Stimulated activated CD4-positive, alpha-beta T cell treated with anti-CD3 and anti-CD28 coated beads, TNF-alpha, amount 100 ng/mL, for 24 hours (primary cell): ENCODE measurements around the gene DRD2.

Source experiments
- DNase-seq, 3 experiments: peaks; one replicate each; pipeline ENCODE4 v3.0.0-alpha.2; 2020; ENCODE audit warnings: low read depth in 3 of 3

The DRD2 gene

GRCh38 chr11:113400631-113401230 lies 74.5 kb downstream of the DRD2 start:
- no peak for DNase-seq

DNA sequence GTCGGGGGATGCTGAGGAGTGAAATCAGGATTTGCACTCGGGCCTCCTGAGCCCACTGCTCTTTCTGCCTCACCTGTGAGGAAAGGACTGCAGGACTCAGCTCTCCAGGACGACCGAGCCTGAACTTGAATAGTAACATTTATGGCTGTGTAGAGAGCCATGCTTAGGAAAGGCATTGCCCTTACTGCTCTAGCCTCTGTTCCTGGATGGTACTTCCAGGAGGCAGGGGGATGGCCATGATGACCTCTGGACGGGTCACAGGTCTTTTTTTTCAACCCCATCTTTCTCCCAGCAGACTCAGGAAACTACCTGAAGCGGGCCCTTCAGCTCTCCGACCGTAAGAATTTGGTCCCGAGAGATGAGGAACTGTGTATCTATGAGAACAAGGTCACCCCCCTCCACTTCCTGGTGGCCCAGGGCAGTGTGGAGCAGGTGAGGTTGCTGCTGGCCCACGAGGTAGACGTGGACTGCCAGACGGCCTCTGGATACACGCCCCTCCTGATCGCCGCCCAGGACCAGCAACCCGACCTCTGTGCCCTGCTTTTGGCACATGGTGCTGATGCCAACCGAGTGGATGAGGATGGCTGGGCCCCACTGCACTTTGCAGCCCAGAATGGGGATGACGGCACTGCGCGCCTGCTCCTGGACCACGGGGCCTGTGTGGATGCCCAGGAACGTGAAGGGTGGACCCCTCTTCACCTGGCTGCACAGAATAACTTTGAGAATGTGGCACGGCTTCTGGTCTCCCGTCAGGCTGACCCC lies 76.3 kb downstream of the DRD2 start:
- DNase-seq = no peak

- DNase-seq = no peak
Observed at GRCh38 chr11:113397821-113398220, 77.4 kb downstream of the DRD2 start.

GRCh38 chr11:113397212-113397611 lies 78.0 kb downstream of the DRD2 start:
- DNase-seq = no peak

DNA sequence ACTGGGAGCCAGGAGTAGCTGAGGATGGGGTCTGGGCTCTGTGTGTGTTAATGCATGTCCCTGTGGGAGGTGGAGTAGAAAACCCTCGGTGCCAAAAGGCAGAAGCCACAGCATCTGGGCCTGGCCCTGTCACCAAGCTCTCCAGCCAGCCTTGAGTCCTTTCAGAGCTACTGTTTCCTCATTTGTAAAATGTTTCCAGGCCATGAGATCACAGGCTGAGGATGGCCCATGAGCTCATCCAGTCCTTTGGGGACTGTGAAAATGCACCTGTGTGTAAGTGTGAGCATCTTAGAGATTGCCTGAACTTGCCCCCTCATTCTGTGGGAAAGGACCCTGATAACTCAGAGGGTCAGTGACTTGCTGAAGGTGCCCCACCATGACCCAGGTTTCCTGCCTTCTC lies 78.5 kb downstream of the DRD2 start:
- DNase-seq = no peak

DNA sequence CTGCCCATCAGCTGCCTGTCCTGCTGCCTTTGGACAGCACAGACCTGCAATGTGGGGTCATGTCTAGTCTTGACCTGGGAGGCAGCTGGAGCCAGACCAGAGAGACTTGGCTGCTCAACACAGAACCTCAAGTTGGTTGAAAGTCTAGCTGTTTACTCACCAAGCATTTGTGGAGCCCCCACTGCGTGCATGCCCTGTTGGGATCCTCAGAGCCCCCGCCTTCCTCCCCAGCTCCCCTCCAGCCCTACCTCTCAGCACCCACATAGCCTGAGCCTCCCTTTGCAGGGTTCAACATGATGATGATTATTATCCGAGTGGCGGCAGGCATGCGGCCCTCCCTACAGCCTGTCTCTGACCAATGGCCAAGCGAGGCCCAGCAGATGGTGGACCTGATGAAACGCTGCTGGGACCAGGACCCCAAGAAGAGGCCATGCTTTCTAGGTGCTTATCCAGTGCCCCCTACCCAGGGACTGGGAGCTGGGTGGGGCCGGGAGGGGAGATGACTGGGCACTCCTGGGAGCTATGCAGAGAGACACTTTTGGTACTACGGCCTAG lies 79.3 kb downstream of the DRD2 start:
- no peak for DNase-seq

- DNase-seq = no peak
Observed at GRCh38 chr11:113394919-113395318, 80.3 kb downstream of the DRD2 start.

DNA sequence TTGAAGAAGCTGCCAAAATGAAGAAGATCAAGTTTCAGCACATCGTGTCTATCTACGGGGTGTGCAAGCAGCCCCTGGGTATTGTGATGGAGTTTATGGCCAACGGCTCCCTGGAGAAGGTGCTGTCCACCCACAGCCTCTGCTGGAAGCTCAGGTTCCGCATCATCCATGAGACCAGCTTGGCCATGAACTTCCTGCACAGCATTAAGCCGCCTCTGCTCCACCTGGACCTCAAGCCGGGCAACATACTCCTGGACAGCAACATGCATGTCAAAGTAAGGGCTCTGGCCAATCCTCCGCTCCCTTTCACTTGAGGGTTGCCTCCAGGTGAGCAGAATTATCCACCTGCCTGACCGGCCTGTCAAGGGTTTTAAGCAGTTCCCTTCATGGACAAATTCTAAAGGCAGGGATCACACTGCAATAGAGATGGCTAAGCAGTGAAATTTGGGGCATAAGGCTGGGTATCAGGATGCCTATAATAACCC lies 81.7 kb downstream of the DRD2 start:
- DNase-seq = no peak

DNA sequence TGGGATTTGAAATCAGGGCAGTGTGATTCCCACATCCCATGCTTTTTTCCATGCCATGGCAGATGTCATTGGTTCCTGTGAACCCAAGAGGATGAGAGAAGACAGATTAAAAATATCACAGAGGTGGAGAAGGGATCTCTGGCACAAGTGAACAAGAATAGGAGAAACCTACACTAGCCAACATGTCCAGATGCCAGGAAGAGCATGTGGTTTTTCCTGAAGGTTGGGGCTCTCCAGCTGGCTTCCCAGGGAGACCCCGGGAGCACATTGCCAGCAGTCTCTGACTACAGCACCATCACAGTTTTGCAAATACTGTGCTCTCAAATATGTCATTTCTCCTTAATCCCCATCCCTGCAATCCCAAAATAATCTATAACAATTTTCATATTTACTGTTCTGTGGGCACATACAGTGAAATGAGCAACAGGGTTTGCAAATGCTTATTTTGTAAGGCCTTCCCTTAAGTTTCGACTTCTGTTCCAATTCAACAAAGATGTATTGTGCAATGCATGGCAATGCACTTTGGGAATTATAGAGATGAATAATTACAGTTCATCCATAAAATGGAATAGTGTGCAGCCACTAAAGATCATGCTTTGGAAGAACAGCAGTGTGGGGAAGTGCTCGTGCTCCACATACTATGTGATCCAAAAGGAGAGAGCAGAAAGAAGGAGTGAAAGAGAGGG lies 82.8 kb downstream of the DRD2 start:
- DNase-seq = no peak

DNA sequence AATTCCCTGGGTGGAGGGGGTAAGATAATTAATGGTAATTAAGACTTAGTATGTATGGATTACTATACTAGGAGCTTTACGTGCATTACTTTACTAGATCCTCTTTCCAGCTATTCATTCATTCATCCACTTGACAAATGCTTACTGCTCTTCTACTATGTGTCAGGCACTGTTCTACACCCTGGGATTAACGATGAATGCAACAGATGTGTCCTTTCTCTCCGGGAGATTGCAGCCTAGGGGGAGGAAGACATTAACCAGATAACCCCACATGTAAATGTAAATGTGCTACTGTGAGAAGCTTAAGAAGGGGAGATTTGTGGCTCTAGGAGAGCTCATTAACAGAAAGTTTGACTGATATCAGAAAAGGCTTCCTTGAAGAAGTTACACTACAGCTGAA lies 85.9 kb downstream of the DRD2 start:
- DNase-seq = no peak

DNA sequence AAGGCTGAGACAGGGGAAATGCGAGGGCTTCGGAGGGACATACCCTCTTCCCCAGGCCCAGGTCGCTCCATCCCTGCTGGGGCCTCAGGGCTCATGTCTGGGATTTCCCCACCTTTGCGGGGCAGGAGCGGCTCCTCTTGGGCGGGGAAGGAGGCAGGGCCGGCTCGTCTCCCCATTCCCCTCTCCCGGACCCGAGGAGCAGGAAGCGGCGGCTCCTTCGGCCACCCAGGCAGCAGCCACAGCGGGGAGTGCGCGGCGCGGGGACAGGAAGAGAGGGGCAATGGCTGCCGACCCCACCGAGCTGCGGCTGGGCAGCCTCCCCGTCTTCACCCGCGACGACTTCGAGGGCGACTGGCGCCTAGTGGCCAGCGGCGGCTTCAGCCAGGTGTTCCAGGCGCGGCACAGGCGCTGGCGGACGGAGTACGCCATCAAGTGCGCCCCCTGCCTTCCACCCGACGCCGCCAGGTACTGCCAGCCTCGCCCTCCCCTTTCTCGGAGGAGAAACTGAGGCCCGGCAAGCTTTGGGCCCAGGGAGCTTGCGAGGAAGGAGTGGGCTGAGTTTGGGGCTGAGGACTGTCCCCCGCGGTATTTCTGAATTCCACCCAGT lies 87.5 kb downstream of the DRD2 start, which contains the start of gene ANKK1:
Gene ANKK1 (plus strand): TSS at position 175 of the 607 bp plus-strand sequence. CDS start 106 bp downstream, at position 281.
- DNase-seq = no peak

DNA sequence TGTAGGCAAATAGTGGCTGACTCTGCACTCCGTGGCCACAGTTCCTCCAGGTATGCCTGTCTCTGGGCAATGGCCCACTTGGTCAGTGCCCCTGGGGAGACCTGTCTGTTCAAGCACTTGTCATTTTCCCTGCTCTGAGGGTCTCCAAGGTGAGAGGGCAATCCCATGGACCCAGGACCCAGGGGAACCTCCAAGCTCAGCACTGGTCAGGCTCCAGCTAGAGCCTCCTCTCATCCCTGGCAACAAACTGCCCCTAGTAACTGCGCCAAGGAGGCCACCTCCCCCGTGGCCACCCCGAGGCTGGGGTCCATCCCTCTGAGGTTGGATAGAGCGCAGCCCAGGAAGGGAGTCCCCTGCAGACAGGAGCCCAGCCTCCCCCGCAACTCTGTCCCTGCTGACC lies 88.3 kb downstream of the DRD2 start:
- no peak for DNase-seq

GRCh38 chr11:113385749-113386148 lies 89.4 kb downstream of the DRD2 start:
- no peak for DNase-seq

DNA sequence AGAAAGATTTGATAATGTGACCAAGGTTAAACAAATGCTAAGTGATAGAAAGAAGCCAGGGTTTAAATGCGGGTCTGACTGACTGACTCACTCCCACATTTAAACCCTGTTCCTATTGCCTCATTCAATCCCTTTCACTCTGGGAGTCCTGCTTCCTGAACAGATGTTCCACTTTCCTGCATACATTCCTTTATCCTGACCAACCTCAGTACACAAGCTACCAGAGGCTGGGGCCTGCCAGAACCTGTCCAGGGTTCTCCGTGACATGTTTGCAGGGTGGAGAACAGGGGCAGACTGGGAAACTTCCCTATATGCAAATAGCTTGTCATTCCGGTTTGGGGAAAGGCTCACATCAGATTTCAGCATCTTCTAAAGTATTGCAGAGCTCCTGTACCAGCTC lies 90.6 kb downstream of the DRD2 start:
- no peak for DNase-seq

- DNase-seq = no peak
Observed at GRCh38 chr11:113382121-113382520, 93.1 kb downstream of the DRD2 start.

- DNase-seq = no peak
Observed at GRCh38 chr11:113378692-113379091, 96.5 kb downstream of the DRD2 start.

DNA sequence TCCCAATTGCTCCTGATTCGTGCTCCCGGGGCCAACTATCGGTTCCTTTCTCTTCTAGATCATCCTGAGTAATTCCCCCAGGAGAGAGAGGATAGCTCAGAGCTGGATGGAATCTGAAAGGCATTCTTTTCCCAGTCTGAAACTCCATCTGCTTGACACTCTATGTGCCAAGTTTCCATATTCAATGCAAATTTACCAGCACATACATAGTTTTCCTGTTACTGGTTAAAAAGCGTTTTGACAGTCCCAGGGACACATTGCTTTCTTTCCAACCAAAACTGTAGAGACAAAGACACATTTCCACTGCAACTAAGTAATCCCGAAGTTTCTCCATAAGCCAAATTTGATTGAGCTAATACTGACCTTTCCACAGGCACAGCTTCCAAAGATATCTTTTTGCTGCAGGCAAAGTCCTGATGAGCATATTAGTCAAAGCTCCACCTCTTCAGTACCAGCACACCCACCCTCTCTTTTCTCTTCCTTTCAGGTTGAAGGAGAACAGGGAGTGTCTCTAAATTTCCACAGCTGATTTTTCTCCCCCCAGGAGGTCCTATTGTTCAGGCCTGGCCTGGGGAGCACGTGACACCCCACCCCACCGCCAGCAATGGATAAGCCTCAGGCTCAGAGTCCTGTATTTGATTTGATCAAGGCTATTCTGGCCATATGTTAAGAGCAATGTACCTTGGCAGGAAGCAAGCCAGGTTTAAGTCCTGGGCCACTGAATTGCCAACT lies 97.4 kb downstream of the DRD2 start:
- DNase-seq = no peak

- DNase-seq = no peak
Observed at GRCh38 chr11:113376156-113376555, 99.0 kb downstream of the DRD2 start.

- no peak for DNase-seq
Observed at GRCh38 chr11:113375402-113375801, 99.8 kb downstream of the DRD2 start.

GRCh38 chr11:113373981-113374560 lies 101.1 kb downstream of the DRD2 start:
- no peak for DNase-seq

- no peak for DNase-seq
Observed at GRCh38 chr11:113373306-113373705, 101.9 kb downstream of the DRD2 start.
